8988T (cell line): Measurements from ENCODE around the gene ANKRD13D.
A peak's percentile ranks its signal among the peaks of the same experiment; 100 is the strongest.
"Not testable (repeated sequence)": the region's sequence is repeated elsewhere in the genome, so short reads cannot be mapped to it uniquely, and the experiment has no call there.

Experiments used
- DNase-seq: peaks from one replicate; pipeline ENCODE4 v3.0.0; 2011

Gene ANKRD13D

DNA sequence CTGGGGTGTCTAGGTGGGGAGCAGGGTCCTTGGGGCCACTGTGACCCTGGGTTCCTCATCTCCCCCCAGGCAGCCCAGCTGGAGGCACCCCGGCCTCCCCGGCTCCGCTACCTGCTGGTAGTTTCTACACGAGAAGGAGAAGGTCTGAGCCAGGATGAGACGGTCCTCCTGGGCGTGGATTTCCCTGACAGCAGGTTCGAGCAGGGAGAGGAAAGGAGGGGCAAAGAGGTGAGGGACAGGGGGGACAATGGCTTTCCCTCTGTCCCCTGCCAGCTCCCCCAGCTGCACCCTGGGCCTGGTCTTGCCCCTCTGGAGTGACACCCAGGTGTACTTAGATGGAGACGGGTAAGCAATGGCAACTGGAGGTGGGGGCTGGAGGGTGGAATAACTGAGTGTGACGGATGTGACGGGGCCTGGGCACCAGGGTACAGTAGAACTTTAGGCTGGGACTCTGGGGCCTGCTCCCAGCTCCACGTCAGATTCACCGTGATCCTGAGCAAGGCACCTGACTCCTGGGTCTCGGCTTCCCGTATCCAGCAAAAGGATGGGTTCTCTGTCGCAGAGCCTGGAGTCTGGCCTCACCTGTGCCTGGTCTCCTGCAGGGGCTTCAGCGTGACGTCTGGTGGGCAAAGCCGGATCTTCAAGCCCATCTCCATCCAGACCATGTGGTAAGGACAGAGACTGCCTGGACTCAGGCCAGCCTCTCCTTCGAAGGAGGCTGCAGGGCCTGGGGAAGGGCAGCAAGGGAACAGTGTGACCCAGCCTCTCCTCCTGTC, 17.9 kb downstream of the ANKRD13D start:
- peak; percentile 18 for DNase-seq

DNA sequence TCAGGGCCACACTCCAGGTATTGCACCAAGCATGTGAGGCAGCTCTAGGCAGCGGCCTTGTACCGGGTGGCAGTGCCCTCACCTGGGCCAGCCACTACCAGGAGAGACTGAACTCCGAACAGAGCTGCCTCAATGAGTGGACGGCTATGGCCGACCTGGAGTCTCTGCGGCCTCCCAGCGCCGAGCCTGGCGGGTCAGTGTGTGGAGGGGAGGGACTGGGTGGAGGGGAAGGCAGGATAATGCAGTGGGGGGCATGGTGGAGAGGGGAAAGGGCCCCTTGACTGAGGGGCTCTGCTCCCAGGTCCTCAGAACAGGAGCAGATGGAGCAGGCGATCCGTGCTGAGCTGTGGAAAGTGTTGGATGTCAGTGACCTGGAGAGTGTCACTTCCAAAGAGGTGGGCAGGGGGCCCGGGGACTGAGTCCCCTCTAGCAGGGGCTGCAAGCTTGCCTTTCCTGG, 18.5 kb downstream of the ANKRD13D start:
- peak; percentile 2 for DNase-seq

DNA sequence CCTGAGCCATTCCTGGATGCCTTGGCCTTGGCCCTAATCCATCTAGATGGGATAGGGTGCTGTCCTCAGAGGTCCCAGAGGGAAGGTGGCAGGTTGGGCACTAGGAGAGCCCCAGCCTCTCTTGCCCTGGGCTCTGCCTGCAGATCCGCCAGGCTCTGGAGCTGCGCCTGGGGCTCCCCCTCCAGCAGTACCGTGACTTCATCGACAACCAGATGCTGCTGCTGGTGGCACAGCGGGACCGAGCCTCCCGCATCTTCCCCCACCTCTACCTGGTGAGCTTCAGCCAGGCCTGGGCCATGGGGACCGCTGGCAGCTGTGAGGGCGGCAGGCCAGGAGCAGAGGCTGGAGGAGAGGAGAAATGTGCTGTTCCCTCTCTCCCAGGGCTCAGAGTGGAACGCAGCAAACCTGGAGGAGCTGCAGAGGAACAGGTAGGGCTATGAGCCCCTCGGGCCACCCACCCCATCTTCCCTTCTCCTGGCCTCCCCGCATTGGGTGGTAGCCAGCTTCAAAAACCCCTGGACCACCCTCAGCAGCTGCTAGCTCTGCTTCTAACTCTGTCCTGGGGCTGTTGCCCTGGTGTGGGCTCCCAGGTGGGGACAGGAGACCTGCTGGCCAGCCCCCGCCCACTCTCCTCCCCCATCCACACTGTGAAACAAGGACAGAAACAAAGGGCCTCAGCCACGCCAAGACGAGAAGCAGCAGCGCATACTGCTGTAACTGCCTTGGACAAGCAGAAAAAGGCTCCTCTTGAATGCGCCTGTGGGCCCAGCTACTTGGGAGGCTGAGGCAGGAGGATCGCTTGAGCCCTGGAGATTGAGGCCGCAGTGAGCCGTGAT, 19.1 kb downstream of the ANKRD13D start:
- DNase-seq = no peak

DNA sequence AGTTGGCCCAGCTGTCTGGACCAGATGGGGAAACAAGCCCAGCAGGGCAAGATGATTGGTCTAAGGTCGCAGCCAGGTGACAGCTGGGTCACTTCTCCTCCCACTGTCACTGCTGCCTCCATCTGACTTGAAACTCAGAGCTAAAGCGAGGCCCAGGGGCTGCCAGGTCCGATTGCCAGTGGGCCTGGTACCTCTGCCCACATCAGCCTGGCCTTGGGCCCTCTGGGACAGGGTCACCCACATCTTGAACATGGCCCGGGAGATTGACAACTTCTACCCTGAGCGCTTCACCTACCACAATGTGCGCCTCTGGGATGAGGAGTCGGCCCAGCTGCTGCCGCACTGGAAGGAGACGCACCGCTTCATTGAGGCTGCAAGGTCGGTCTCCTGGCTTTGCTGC, 20.1 kb downstream of the ANKRD13D start:
- DNase-seq = no peak

DNA sequence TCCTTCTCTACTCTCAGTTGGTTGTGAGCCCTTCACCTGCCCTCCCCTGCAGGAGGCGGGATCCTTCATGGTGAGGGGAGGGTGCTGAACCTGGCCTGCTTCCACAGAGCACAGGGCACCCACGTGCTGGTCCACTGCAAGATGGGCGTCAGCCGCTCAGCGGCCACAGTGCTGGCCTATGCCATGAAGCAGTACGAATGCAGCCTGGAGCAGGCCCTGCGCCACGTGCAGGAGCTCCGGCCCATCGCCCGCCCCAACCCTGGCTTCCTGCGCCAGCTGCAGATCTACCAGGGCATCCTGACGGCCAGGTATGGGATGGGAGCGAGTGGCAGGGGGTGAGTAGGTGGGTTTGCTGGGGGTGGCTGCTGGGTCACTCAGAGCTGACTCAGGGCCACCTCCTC, 20.6 kb downstream of the ANKRD13D start:
- no peak for DNase-seq

DNA sequence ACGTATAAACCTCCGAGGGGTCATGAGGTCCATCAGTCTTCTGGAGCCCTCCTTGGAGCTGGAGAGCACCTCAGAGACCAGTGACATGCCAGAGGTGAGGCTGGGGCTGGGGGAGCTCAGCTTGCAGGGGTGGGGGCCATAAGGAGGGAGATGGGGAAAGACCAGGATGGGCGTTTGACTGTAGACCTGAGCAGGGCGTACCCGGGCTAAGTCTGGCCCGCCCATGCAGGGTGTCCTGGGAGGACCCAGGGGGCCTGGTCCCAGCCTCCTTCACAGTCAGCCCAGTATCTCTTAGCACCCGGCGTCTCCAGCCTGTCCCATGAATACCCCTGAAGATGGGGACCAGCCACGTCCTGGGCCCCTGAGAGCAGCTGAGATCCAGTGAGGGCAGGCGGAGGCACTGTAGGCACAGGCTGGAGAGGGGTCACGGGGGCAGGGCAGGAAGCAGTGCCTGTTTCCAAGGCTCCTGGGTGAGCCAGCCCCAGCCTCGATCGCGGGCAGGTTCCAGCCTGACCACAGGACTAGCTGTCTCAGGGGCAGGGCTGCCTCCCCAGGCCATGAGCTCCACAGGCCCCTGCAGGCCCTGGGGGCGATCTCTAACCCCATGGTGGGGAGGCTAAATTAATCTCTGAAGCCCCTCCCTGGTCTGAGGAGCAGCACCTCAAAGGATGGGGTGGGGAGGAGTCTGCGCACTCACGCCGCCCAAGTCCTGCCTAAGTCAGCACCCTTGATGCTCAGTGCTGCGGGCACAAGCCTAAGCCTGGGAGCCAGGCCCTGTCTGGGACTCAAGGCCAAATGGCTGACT, 21.3 kb downstream of the ANKRD13D start:
- DNase-seq = no peak

DNA sequence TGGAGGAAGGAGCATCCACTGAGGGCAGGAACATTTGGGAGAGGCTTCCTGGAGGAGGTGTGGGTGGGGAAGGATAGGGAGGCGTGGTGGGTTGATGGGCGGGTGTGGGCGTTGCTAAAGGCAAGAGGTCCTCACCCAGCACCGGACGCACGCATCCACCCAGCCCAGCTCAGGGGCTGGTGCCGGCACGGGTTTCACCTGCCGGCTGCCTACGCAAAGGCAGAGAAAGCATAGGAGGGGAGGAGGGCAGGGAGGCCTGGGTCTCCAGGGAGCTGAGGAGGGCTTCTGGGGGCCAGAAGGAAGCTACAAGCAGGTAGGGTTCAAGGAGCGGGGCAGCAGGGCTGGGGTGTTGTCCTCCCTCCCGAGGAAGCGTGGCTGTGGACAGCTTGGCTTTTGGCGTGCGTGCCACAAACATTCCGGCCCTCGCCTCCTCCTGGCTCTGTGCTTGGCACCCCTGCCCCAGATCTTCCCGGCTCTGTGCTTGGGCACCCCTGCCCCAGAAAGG, 22.0 kb downstream of the ANKRD13D start:
- DNase-seq = no peak

DNA sequence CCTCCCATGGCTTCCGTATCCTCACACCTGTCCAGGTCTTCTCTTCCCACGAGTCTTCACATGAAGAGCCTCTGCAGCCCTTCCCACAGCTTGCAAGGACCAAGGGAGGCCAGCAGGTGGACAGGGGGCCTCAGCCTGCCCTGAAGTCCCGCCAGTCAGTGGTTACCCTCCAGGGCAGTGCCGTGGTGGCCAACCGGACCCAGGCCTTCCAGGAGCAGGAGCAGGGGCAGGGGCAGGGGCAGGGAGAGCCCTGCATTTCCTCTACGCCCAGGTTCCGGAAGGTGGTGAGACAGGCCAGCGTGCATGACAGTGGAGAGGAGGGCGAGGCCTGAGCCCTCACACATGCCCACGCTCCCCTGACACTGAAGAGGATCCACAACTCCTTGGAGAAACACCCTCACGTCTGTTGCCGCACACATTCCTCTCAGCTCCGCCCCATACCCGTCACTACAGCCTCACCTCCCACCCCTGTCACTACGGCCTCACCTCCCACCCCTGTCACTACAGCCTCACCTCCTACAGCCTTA, 22.5 kb downstream of the ANKRD13D start:
- no peak for DNase-seq

DNA sequence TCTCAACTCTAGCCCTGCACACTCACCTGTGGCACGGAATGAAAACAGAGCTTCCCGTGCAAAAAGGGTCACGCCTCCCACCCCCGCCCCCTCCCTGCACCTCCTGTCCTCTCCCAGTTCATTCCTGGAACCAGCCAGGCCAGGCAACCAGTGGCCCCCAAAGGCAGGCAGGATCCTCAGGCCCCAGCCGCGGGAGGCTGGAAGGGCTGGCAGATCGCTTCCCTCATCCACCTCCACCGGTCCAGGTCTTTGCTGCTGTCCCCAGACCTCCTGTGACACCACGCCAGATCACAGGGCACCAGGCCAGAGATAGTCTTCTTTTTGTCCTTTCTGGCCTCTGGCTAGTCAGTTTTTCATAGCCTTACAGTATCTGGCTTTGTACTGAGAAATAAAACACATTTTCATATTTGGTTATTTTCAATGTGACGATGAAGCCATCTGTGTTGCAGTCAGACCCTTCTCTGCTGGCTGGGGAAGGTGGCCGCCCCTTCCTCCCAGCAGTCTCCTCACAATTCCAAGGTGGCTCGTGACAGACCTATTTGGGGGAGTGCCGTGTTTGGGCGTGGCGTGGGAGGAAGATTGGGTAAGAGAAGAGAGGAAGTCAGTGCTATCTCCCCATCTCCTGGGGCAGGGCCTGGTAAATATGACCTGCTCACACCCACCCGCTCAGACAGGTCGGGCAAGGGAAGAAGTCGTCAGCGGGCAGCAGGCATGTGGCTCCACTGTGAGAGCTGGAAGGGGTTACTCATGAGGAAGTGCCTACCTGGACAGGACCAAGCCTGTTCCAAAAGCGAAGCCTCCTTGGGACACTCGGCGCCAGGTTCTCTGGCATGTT, 23.3 kb downstream of the ANKRD13D start:
- DNase-seq = no peak

DNA sequence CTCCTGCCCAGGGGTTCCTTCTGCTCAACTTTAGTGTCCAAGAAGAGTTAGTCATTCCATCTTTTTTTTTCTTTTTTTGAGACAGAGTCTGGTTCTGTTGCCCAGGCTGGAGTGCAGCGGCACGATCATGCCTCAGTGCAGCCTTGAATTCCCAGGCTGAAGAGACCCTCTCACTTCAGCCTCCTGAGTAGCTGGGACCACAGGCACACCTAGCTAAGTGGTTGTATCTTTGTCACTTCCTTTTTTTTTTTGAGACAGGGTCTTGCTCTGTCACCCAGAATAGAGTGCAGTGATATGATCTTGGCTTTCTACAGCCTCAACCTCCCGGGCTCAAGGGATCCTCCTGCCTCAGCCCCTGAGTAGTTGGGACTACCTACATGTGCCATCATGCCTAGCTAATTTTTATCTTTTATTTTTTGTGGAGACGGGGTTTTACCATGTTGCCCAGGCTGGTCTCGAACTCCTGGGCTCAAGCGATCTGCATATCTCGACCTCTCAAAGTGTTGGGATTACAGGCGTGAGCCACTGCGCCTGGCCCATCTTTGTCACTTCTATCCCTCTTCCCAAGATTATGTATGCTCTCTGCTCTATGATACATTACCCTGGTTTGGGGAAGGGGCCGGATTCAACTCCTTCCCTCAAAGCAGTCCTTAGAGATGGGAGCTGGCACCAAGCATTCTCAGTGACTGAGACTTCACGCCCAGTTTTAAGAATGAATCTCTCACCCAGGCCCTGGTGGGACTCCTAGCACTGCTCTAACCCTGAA, 24.2 kb downstream of the ANKRD13D start:
- no peak for DNase-seq

DNA sequence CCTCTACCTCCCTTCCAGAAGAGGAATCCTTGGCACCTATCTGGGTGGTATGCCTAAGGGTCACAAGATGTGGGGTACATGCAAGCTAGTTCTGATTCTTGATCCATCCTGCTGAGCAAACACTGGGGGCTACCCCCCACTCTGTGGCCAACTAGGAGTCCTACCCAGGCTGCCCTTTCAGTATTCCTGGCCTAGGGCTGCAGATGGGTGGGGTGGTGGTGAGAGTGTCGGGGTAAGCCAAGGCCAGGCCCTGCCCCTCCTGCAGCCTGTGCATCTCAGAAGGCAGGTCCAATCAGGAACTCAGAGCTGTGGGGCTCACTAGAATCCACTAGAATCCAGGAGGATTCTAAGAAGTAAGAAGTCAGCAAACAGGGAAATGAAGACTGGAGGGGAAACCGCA, 25.1 kb downstream of the ANKRD13D start:
- DNase-seq = no peak

DNA sequence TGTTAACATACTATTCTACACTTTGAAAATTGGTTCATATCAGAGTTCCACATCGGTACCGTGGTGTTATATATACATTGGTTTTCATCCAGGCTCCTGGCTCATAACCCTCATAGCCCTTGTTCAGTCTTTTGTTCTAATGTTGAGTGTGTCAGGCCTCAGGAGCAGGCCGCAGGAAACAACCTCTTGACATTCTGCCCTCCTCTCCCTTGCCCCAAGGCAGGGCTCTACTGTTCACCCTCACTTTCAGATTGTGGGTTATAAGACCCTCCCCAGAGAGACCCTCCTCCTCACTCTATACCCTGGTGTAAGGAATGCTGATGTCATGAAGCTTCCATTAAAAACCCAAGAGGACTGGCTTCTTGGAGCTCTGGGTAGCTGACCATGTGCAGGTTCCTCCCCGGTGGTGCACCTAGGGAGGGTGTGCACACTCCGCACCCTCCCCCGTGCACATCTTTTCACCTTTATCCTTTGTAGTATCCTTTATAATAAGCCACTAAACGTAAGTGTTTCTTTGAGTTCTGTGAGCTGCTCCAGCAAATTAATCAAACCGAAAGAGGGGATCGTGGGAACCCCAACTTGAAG, 26.3 kb downstream of the ANKRD13D start:
- no peak for DNase-seq

DNA sequence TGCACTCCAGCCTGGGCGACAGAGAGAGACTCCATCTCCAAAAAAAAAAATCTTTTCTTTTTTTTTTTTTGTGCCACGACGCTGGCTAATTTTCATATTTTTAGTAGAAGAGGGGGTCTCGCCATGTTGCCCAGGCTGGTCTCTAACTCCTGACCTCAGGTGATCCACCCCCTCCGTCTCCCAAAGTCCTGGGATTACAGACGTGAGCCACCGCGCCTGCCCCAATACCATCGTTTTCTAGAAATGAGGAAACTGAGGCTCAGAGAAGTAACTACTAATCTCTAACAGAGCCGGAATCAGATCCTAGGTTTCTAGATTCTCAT, 27.7 kb downstream of the ANKRD13D start:
- DNase-seq = no peak

DNA sequence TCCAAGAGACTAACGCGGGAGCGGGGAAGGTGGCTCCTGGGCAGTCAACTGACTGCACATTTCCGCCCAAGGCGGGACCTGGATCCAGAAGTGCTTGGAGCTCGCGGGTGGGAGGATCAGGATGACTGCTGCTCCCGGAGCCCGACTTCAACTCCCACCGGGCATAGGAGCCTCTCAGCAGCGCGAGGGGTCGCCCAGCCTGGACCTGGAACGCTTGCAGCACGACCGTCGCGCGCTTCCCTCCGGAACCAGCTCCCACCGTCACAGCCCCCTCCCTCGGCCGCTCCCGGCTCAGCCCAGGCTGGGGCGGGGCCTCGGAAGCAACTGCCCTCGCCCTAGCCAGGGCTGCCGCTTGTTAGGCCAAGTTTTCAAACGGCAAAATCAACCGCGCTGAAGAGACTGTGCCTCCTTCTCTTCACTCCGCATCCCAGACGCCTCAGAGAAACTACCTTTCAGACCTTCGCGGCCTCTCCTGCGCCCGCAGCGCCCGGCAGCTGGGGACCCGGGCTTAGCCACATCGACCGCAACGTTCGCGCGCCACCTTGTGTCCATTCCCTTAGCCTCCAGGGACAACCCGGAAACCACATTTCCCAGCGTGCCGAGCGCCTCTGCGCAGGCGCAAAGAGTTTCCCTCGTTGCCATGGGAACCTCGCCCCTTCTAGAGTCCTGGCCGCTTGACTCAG, 28.2 kb downstream of the ANKRD13D start:
- peak; percentile 99 for DNase-seq

DNA sequence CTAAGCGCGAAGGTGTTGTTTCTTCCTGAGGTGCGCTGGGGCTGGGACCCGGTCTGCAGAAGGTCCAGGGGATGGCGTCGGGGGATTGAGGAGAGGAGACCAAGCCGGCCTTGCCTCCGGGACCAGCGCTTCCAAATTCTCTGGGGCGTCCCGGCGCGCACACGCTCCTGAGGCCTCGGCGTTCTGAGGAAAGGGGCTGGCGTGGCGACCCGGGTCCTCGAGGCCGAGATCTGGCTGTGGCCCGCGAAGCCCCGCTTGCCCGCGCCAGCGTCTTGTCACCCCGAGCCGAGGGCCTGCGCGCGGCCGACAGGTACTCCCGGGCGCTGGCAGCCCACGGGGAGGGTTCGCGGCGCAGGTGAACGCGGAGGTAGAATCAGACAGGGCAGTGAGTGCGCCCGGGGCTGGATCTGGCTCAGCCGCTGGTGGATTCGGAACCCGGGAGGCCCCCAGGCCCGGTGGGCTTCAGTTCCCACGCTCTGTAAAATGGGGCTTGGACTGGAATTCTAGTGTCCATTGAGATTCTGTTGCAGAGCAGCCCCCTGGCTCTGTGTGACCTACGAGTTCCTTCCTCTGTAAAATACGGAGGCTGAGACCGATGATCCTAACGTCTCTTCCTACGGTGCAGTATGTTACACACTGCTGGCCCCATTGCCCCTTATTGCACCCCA, 28.9 kb downstream of the ANKRD13D start:
- DNase-seq = no peak

DNA sequence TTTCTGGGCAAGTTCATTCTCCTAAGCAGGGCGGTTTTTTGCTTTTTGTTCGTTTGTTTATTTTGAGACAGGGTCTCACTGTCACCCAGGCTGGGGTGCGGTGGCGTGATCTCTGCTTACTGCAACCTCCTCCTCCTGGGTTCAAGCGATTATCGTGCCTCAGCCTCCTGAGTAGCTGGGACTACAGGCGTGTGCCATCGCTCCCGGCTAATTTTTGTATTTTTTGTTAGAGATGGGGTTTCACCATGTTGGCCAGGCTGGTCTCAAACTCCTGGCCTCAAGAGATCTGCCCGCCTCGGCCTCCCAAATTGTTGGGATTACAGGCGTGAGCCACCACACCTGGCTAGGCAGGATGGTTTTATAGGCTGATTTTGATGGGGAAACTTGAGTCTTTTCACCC, 29.8 kb downstream of the ANKRD13D start:
- DNase-seq = not testable (repeated sequence)

DNA sequence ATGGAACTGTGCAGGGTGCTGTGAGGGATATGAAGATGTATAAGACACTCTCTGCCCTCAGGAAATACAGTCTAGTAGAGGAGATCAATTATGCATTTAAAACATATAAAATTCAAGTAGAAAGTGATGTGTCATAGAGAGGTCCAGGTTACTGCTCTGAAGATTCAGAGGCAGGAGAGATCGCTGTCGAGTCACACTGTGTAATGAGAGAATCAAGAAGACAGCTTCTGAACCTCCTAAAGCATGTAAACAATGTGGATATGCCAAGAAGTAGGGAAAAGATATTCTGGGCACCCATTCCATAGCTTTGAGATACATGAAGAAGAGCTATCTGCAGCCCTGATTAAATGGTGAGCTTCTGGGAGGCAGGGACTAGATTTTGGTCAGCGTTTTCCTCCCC, 30.9 kb downstream of the ANKRD13D start:
- DNase-seq = no peak

DNA sequence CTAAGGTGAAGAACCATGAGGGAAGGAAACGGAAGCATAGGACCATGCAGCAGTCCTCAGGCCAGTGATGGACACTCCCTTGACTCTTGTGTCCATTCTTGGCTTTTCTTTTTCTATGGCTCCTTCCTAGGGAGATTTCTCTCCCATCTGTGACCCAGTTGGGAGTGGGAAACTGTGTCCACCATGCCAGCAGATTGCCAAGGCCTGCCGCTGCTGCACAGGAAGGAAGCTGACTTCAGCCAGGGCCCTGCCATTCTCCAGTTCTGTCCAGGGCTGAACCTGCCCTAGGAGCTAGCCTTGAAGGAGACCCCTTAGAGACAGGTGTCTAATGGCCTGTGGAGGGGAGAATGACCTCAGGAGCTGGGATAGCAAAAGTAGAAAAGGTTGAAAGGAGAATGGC, 31.6 kb downstream of the ANKRD13D start:
- no peak for DNase-seq

DNA sequence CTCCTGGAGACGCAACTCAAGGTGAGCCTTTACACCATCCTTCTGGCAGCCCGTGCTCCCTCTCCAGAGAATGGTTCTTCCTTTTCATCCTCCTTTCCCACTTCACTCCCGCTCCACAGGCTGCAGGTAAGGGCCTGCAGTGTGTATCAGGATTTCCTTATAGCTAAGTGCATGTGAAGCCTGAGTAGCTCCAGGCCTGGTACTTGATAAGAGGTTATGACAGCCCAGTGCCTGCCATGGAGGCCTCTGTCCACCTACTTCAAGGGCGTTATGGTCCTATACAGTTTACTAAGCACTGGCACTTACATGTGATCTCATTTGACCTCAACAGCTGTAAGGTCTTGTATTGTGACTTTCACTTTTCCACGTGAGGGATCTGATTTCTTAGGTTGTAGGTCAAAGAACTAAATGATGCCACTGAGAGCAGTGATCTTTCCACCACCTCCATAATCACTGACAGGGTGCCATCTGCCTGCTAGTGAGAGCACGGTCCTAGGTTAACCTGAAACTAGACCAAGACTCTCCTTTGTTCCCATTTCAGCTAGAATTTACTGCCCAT, 32.3 kb downstream of the ANKRD13D start:
- DNase-seq = no peak
